Measurements from ENCODE around the gene RELT. TPM values are rescaled to one million over a fixed set of nuclear protein-coding genes. Genes with fewer than 3 reads are reported as not detected.
A peak's percentile ranks its signal among the peaks of the same experiment; 100 is the strongest.

The RELT gene
- total and polyA plus RNA-seq, 9 of the 15 experiments (the other 6 are each of a cell fraction or from before 2014, with no cell fraction given) = 1.1 to 20.2 (median 7.4) TPM

GRCh38 chr11:73404048-73404447 lies 27.8 kb downstream of the RELT start (continued):
- TF ChIP-seq KDM5B (IDR thresholded peaks at IDR 0.05; ENCODE audit: insufficient replicate concordance, low read depth, low read length) = no peak
- TF ChIP-seq ZNF174 (CRISPR knock-in tag; IDR thresholded peaks at IDR 0.05) = no peak
- TF ChIP-seq ZNF121 (CRISPR knock-in tag; conservative IDR thresholded peaks at IDR 0.05) = no peak
- no peak for TF ChIP-seq KLF10 (CRISPR knock-in tag; IDR thresholded peaks at IDR 0.05)
- no peak for TF ChIP-seq XRCC5 (IDR thresholded peaks at IDR 0.05; ENCODE audit: low read depth, low read length)
- TF ChIP-seq POLR2G (IDR thresholded peaks at IDR 0.05; ENCODE audit: low read depth, low read length) = no peak
- no peak for TF ChIP-seq NR2F6 (CRISPR knock-in tag; IDR thresholded peaks at IDR 0.05)
- peak; percentile 50 for TF ChIP-seq L3MBTL2 (IDR thresholded peaks at IDR 0.05)
- TF ChIP-seq MIER1 (IDR thresholded peaks at IDR 0.05; ENCODE audit: low read depth) = no peak
- no peak for TF ChIP-seq ZNF347 (CRISPR knock-in tag; IDR thresholded peaks at IDR 0.05; ENCODE audit: low read depth)
- TF ChIP-seq ZNF639 (CRISPR knock-in tag; conservative IDR thresholded peaks at IDR 0.05 in 1 of 2, IDR thresholded peaks at IDR 0.05 in 1 of 2) = no peak
- TF ChIP-seq ZNF586 (CRISPR knock-in tag; conservative IDR thresholded peaks at IDR 0.05) = no peak
- TF ChIP-seq JUND (IDR thresholded peaks at IDR 0.05; ENCODE audit: borderline replicate concordance, low read depth, low read length) = peak; percentile 49
- no peak for TF ChIP-seq JUND (tag; IDR thresholded peaks at IDR 0.05; ENCODE audit: borderline replicate concordance, low read depth, low read length)
- no peak for TF ChIP-seq ELK1 (CRISPR knock-in tag; IDR thresholded peaks at IDR 0.05)
- no peak for TF ChIP-seq MXD1 (CRISPR knock-in tag; IDR thresholded peaks at IDR 0.05; ENCODE audit: borderline replicate concordance, poor library complexity, severe bottlenecking)
- no peak for TF ChIP-seq POLR2A (conservative IDR thresholded peaks at IDR 0.05)
- TF ChIP-seq GABPB1 (CRISPR knock-in tag; IDR thresholded peaks at IDR 0.05) = no peak
- TF ChIP-seq PURB (CRISPR knock-in tag; IDR thresholded peaks at IDR 0.05; ENCODE audit: low read depth) = no peak
- TF ChIP-seq ZNF280B (CRISPR knock-in tag; IDR thresholded peaks at IDR 0.05) = no peak
- no peak for TF ChIP-seq ETV1 (tag; conservative IDR thresholded peaks at IDR 0.05; ENCODE audit: low read depth)
- TF ChIP-seq BRD9 (IDR thresholded peaks at IDR 0.05; ENCODE audit: low read depth, partially characterized antibody) = no peak

All from K562 (cell line).